Hepatocyte (in vitro differentiated cells): ENCODE results near the gene PRPF8. TPM values are rescaled to one million over a fixed set of nuclear protein-coding genes. Genes with fewer than 3 reads are reported as not detected.

Source experiments
- DNase-seq: peaks from one replicate; pipeline ENCODE4 v3.0.0-alpha.2; 2016; ENCODE audit warnings: low spot score
- H2AFZ ChIP-seq: fragments of 200-600 bp; sonication (generic); 2 replicates; pipeline ENCODE4 v1.6.0; 2016; ENCODE audit warnings: antibody characterized with exemption, mild to moderate bottlenecking
- H3K27ac ChIP-seq: fragments of 200-600 bp; sonication (generic); 2 replicates; pipeline ENCODE4 v1.5.1; 2016; ENCODE audit warnings: mild to moderate bottlenecking
- H3K27me3 ChIP-seq: fragments of 200-600 bp; sonication (generic); 2 replicates; pipeline ENCODE4 v1.6.1; 2016
- H3K36me3 ChIP-seq: fragments of 200-600 bp; sonication (generic); replicated peaks from 2 replicates; pipeline ENCODE4 v1.5.1; 2016; ENCODE audit warnings: low read depth; ENCODE audit not compliant: insufficient read depth
- H3K4me1 ChIP-seq: fragments of 200-600 bp; sonication (generic); 2 replicates; pipeline ENCODE4 v1.5.1; 2016; ENCODE audit warnings: mild to moderate bottlenecking, moderate library complexity; ENCODE audit not compliant: insufficient read depth
- H3K4me2 ChIP-seq: fragments of 200-600 bp; sonication (generic); 2 replicates; pipeline ENCODE4 v1.6.0; 2016
- H3K4me3 ChIP-seq: fragments of 200-600 bp; sonication (generic); 2 replicates; pipeline ENCODE4 v1.5.1; 2016; ENCODE audit warnings: mild to moderate bottlenecking
- H3K79me2 ChIP-seq: fragments of 200-600 bp; sonication (generic); 2 replicates; pipeline ENCODE4 v1.6.0; 2017; ENCODE audit warnings: mild to moderate bottlenecking
- H3K9me2 ChIP-seq: fragments of 200-600 bp; sonication (generic); replicated peaks from 2 replicates; pipeline ENCODE4 v1.6.0; 2017; ENCODE audit warnings: mild to moderate bottlenecking; ENCODE audit not compliant: insufficient read depth
- H3K9me3 ChIP-seq: fragments of 200-600 bp; sonication (generic); 2 replicates; pipeline ENCODE4 v1.5.1; 2016; ENCODE audit warnings: low read depth, mild to moderate bottlenecking
- H4K20me1 ChIP-seq: fragments of 200-600 bp; sonication (generic); 2 replicates; pipeline ENCODE4 v1.6.0; 2016; ENCODE audit warnings: mild to moderate bottlenecking; ENCODE audit not compliant: insufficient read depth, poor library complexity, severe bottlenecking
- EZH2 ChIP-seq: fragments of 200-600 bp; sonication (generic); IDR thresholded peaks from 2 replicates; pipeline ENCODE4 v1.6.1; 2016; ENCODE audit warnings: antibody characterized with exemption, mild to moderate bottlenecking, borderline replicate concordance
- EZH2phosphoT487 ChIP-seq: fragments of 200-600 bp; sonication (generic); IDR thresholded peaks from one replicate; pipeline ENCODE4 v1.6.1; 2018; ENCODE audit warnings: antibody characterized with exemption, mild to moderate bottlenecking, low read depth, moderate library complexity; ENCODE audit not compliant: unreplicated experiment, severe bottlenecking
- WGBS: methylation state at CpG from one replicate; pipeline ENCODE4 v1.1.6; 2016; ENCODE audit warnings: low lambda C conversion rate; ENCODE audit errors: missing lambda C conversion rate; 5-methylcytosine and 5-hydroxymethylcytosine counted together
- polyA plus RNA-seq: library from polyadenylated mRNA; unstranded; fragments of >200 nt; fragmentation: Nextera tagmentation; extraction: Ambion mirVana; gene quantifications from 2 replicates; pipeline ENCODE4 v1.2.1, GENCODE V29; 2016
- total RNA-seq: library from RNA; depleted of rRNA; stranded (reverse); fragments of >200 nt; gene quantifications from 2 replicates; pipeline ENCODE4 v1.2.3, GENCODE V29; 2014
- TF ChIP-seq, protein P1 (sequence below): fragments of 200-600 bp; sonication (generic); IDR thresholded peaks from 2 replicates; pipeline ENCODE4 v1.5.1; 2016; ENCODE audit warnings: antibody characterized with exemption, mild to moderate bottlenecking; ENCODE audit not compliant: poor library complexity

PRPF8 gene
- total and polyA plus RNA-seq, 2 experiments from 2014 or later = 107 to 119 TPM

DNA sequence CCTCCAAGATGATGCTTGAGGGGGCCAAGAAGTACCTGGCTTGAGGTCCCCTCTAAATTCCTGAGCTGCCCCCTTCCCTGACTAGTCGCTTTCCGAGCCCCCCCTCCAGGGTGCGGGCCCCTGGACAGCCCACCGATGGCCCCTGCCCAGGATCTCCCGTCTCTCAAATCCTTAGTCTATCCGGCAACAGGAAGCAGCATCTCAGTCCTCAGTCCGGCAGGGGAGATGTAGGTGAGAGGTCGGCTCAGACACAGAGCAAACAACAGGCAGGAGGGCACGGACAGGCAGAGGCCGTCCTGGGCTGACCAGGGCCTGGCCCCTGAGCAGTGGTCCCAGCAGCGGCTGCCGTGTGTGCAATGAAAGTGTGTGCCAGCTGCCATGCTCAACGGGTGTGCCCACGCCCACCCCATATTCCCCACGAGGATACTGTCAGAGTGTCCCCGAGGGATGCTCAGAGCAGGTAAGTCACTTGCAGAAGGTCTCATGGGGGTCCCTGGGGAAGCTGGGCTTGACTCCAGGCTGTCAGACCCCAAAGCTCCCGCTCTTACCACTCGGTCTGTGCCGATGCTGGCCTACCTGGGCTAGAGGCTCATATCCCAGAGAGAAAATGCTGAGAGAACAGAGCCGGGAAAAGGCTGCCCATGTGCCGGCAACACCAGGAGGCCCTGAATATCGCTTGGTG is 63.3 kb downstream of the PRPF8 start:
- no peaks in the 10 kb centered on the region for H3K9me2 ChIP-seq
- H3K9me3 ChIP-seq = no peaks in the 10 kb centered on the region
- H3K27me3 ChIP-seq = no peaks in the 10 kb centered on the region
- peaks cover 10% of the 10 kb centered on the region for H3K4me1 ChIP-seq
- no peak overlapping the region for H3K27ac ChIP-seq
- H3K36me3 ChIP-seq = no peaks in the 10 kb centered on the region
- H4K20me1 ChIP-seq = no peaks in the 10 kb centered on the region
- no peak for TF ChIP-seq EZH2
- TF ChIP-seq EZH2phosphoT487 = no peak
- TF ChIP-seq, protein P1, sequence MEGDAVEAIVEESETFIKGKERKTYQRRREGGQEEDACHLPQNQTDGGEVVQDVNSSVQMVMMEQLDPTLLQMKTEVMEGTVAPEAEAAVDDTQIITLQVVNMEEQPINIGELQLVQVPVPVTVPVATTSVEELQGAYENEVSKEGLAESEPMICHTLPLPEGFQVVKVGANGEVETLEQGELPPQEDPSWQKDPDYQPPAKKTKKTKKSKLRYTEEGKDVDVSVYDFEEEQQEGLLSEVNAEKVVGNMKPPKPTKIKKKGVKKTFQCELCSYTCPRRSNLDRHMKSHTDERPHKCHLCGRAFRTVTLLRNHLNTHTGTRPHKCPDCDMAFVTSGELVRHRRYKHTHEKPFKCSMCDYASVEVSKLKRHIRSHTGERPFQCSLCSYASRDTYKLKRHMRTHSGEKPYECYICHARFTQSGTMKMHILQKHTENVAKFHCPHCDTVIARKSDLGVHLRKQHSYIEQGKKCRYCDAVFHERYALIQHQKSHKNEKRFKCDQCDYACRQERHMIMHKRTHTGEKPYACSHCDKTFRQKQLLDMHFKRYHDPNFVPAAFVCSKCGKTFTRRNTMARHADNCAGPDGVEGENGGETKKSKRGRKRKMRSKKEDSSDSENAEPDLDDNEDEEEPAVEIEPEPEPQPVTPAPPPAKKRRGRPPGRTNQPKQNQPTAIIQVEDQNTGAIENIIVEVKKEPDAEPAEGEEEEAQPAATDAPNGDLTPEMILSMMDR = no peak
- no peak overlapping the region for H3K4me2 ChIP-seq
- no peak overlapping the region for H2AFZ ChIP-seq
- DNase-seq = peak; percentile 24
- H3K4me3 ChIP-seq = no peak overlapping the region
- H3K79me2 ChIP-seq = no peaks in the 10 kb centered on the region
- 67% methylated on average over 17 of the region's 22 CpGs for WGBS

DNA sequence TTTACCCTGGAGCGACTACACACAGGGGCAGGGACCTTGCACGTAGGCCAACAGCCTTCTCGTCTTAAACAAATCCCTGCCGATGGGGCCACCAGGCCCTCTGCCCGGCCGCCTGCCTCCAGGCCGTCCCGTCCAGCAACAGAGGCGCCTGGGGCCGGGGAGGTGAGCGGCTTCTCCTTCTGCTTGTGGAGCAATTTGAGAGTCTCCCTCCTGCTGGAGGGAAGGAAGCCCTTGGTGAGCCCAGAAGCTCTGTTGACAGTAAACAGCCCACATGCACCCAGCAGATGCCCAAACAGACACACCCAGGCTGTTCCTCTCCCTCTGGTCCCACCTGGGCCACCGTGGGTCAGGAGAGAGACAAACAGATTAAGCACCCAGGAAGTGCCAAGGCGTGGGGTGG is 64.2 kb downstream of the PRPF8 start:
- H3K4me2 ChIP-seq = no peak overlapping the region
- WGBS = 72% methylated on average over 13 of the region's 13 CpGs

DNA sequence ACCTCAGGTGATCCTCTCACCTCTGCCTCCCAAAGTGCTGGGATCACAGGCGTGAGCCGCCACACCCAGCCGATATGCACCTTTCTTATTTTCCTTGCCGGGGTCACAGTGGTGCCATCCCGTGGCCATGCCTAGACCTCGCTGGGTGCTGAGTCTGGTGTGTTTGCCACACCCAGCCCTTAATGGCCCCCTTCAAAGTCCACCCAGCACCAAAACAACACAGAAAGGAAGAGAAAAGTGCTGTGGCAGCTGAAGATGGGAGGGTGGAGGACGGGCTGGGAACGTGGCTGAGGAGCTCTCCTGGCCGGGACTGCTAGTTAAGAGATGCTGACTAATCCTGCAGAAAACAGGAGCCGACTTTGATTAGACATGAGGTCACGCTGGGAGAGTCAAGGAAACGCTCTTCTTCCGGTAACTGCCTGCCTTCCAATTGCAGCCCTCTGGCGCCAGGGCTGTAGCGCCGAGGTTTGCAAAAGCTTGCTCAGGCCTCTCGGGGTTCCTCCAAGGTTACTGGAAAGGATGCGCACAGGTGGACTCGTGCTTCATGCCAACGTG is 67.0 kb downstream of the PRPF8 start:
- no peaks in the 10 kb centered on the region for H3K9me2 ChIP-seq

More for the DNA sequence above, 64.2 kb downstream of the PRPF8 start:
- Histone ChIP-seq H3K36me3 (no peaks in the 10 kb centered on the region), H2AFZ (no peak overlapping the region), H3K4me1 (peaks cover 3% of the 10 kb centered on the region), H3K27ac (no peak overlapping the region), H4K20me1 (no peaks in the 10 kb centered on the region), H3K79me2 (no peaks in the 10 kb centered on the region), H3K4me3 (no peak overlapping the region), H3K9me3 (no peaks in the 10 kb centered on the region), H3K9me2 (no peaks in the 10 kb centered on the region), H3K27me3 (no peaks in the 10 kb centered on the region)
- DNase-seq = peak; percentile 4
- TF ChIP-seq EZH2 = no peak
- TF ChIP-seq, protein P1 = no peak
- TF ChIP-seq EZH2phosphoT487 = no peak

More for the DNA sequence above, 67.0 kb downstream of the PRPF8 start:
- DNase-seq = peak; percentile 83
- Histone ChIP-seq H3K4me3 (no peak overlapping the region), H3K4me2 (no peak overlapping the region), H3K27ac (peak overlapping the region; percentile 68), H2AFZ (no peak overlapping the region), H3K9me3 (no peaks in the 10 kb centered on the region), H3K36me3 (no peaks in the 10 kb centered on the region), H4K20me1 (no peaks in the 10 kb centered on the region), H3K79me2 (no peaks in the 10 kb centered on the region), H3K27me3 (no peaks in the 10 kb centered on the region), H3K4me1 (no peaks in the 10 kb centered on the region)
- no peak for TF ChIP-seq EZH2phosphoT487
- TF ChIP-seq, protein P1 = peak; percentile 16
- 65% methylated on average over 20 of the region's 20 CpGs for WGBS
